Measurements from ENCODE around the gene HELB. TPM values are rescaled to one million over a fixed set of nuclear protein-coding genes. Genes with fewer than 3 reads are reported as not detected.

HELB gene
- total and polyA plus RNA-seq, 12 donors: 0.40 to 6.8 (median 1.7) TPM

DNA sequence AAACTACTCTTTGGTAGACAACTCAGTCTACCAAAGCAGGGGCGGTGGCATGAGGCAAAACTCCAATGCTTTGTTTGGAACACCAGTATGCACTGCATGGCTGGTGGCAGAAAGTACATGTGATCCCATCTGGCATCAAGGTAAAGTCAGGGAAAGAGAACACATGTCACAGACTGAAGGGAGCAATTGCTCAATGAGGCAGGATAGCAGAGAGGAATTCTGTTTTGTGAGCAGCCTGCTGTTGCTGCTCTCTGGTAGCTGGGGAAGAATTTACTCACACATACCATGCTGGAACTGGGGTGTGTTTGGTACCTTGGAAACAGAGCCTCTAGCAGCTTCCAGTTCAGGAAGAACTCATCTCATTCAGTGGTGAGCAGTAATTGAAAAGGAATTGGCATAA lies 84.8 kb downstream of the HELB start:
- H3K4me3 ChIP-seq: no peak overlapping the region
- intact Hi-C loops (cut with DNase I): no loop called here
- WGBS, 4 donors: 94 to 100% (median 95%) methylated on average over 1 of the region's 1 CpG
- no peaks in the 10 kb centered on the region for H3K9me3 ChIP-seq (replicated peaks in 1 of 3)
- DNase-seq: no peak
- H3K4me1 ChIP-seq (replicated peaks in 1 of 2): no peaks in the 10 kb centered on the region
- H3K36me3 ChIP-seq (replicated peaks in 1 of 2): no peaks in the 10 kb centered on the region
- H3K27ac ChIP-seq: no peak overlapping the region
- TF ChIP-seq POLR2A (IDR thresholded peaks at IDR 0.05): no peak
- TF ChIP-seq, protein P1, sequence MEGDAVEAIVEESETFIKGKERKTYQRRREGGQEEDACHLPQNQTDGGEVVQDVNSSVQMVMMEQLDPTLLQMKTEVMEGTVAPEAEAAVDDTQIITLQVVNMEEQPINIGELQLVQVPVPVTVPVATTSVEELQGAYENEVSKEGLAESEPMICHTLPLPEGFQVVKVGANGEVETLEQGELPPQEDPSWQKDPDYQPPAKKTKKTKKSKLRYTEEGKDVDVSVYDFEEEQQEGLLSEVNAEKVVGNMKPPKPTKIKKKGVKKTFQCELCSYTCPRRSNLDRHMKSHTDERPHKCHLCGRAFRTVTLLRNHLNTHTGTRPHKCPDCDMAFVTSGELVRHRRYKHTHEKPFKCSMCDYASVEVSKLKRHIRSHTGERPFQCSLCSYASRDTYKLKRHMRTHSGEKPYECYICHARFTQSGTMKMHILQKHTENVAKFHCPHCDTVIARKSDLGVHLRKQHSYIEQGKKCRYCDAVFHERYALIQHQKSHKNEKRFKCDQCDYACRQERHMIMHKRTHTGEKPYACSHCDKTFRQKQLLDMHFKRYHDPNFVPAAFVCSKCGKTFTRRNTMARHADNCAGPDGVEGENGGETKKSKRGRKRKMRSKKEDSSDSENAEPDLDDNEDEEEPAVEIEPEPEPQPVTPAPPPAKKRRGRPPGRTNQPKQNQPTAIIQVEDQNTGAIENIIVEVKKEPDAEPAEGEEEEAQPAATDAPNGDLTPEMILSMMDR (IDR thresholded peaks at IDR 0.05): no peak
- H3K27me3 ChIP-seq: no peaks in the 10 kb centered on the region

Other genes starting within 250 kb of the HELB start
- gene LLPH, start 171.7 kb upstream of the HELB start, total RNA-seq: 10 to 100 TPM in 8 of 9 donors, 1 to 10 TPM in 1; 5.5 to 81.5 (median 36.0) TPM
- gene LLPH, start 171.7 kb upstream of the HELB start, polyA plus RNA-seq: 100 to 1,000 TPM in 1 of 3 donors, 10 to 100 TPM in 2; 15.2 to 145 (median 16.1) TPM
- 100 to 1,000 TPM; 131 to 291 (median 225) TPM for gene TMBIM4, start 132.5 kb upstream of the HELB start, total RNA-seq
- gene TMBIM4, start 132.5 kb upstream of the HELB start, polyA plus RNA-seq: 100 to 1,000 TPM in 2 of 3 donors, 10 to 100 TPM in 1; 94.3 to 248 (median 149) TPM
- gene IRAK3, start 113.3 kb upstream of the HELB start, total RNA-seq: 10 to 100 TPM in 5 of 9 donors, 1 to 10 TPM in 4; 3.8 to 29.0 (median 11.5) TPM
- gene IRAK3, start 113.3 kb upstream of the HELB start, polyA plus RNA-seq: 1 to 10 TPM; 3.3 to 6.4 (median 4.9) TPM